Gastrocnemius medialis (tissue), 4 donors: ENCODE measurements around the gene CCDC187. TPM values are rescaled to one million over a fixed set of nuclear protein-coding genes. Genes with fewer than 3 reads are reported as not detected.

ENCODE experiments used
- ATAC-seq, 2 donors: fragments of 150-250 bp; one replicate each; pipeline ENCODE4 v1.9.1; 2016
- DNase-seq, 2 donors: peaks; one replicate each; pipeline ENCODE4 v3.0.0-alpha.2; 2019
- H3K27ac ChIP-seq, 4 donors: fragments of 200-600 bp; sonication (generic); 1 replicate in 1 of 4; 2 replicates in 3 of 4; pipeline ENCODE4 v1.5.1; 2016 to 2018; ENCODE audit warnings: mild to moderate bottlenecking in 2 of 4, moderate library complexity in 1 of 4
- H3K27me3 ChIP-seq, 3 donors: fragments of 200-600 bp; sonication (generic) in 2 of 3; 1 replicate in 1 of 3; 2 replicates in 2 of 3; pipeline versions ENCODE4 v1.5.1 to v1.6.0; 2016 to 2019; ENCODE audit warnings: mild to moderate bottlenecking in 1 of 3, moderate library complexity in 1 of 3
- H3K36me3 ChIP-seq, 2 donors: fragments of 200-600 bp; sonication (generic) in 1 of 2; one replicate each; pipeline ENCODE4 v1.5.1; 2017 to 2018
- H3K4me1 ChIP-seq, 2 donors: fragments of 200-600 bp; sonication (generic) in 1 of 2; one replicate each; pipeline ENCODE4 v1.5.1; 2016 to 2017; ENCODE audit warnings: mild to moderate bottlenecking in 2 of 2
- H3K4me3 ChIP-seq, 4 donors: fragments of 200-600 bp; sonication (generic) in 3 of 4; 1 replicate in 1 of 4; 2 replicates in 3 of 4; pipeline ENCODE4 v1.5.1; 2016 to 2019; ENCODE audit warnings: mild to moderate bottlenecking in 2 of 4
- H3K9me3 ChIP-seq, 3 donors: fragments of 200-600 bp; sonication (generic) in 2 of 3; 1 replicate in 1 of 3; 2 replicates in 2 of 3; pipeline ENCODE4 v1.5.1; 2016 to 2019
- POLR2A ChIP-seq, 2 donors: fragments of 450-650 bp; IDR thresholded peaks; one replicate each; pipeline ENCODE4 v1.6.1; 2017; ENCODE audit warnings: antibody characterized with exemption in 2 of 2, mild to moderate bottlenecking in 2 of 2, moderate library complexity in 2 of 2
- in situ Hi-C, 4 donors: fragments of 200-750 bp; cut with MboI; loops; one replicate each; pipeline versions ENCODE4 v1.15.0 to v1.8.0; 2017; ENCODE audit warnings: low sequenced_read_pairs in 4 of 4
- intact Hi-C: fragments of 100-400 bp; cut with DNase I; formaldehyde crosslinking; loops from one replicate; pipeline ENCODE4 v1.15.1; 2023; ENCODE audit warnings: low total_unique reads
- total RNA-seq, 4 donors: library from RNA; depleted of rRNA; stranded (reverse); fragments of >200 nt; gene quantifications; one replicate each; pipeline versions ENCODE4 v1.1.0 to v1.2.3, GENCODE V29; 2016
- TF ChIP-seq, protein P1 (sequence below), 5 experiments: fragments of 450-650 bp in 3 of 5; fragments of 200-600 bp in 2 of 5; sonication (generic) in 2 of 5; IDR thresholded peaks in 4 of 5; conservative IDR thresholded peaks in 1 of 5; 1 replicate in 4 of 5; 2 replicates in 1 of 5; pipeline ENCODE4 v1.5.1; 2016 to 2019; ENCODE audit warnings: antibody characterized with exemption in 5 of 5, mild to moderate bottlenecking in 3 of 5, moderate library complexity in 3 of 5

The CCDC187 gene
- total RNA-seq, 4 donors from 2014 or later, result not detected

- Histone ChIP-seq H3K9me3 (no peaks in the 10 kb centered on the region), H3K27ac (no peak overlapping the region), H3K27me3 (peaks cover 11 to 35% (median 14%) of the 10 kb centered on the region in 3 donors), H3K36me3 (no peaks in the 10 kb centered on the region), H3K4me3 (no peak overlapping the region), H3K4me1 (no peaks in the 10 kb centered on the region)
- intact Hi-C loops, result no loop called here
- TF ChIP-seq POLR2A (IDR thresholded peaks at IDR 0.05), result no peak
- TF ChIP-seq, protein P1, sequence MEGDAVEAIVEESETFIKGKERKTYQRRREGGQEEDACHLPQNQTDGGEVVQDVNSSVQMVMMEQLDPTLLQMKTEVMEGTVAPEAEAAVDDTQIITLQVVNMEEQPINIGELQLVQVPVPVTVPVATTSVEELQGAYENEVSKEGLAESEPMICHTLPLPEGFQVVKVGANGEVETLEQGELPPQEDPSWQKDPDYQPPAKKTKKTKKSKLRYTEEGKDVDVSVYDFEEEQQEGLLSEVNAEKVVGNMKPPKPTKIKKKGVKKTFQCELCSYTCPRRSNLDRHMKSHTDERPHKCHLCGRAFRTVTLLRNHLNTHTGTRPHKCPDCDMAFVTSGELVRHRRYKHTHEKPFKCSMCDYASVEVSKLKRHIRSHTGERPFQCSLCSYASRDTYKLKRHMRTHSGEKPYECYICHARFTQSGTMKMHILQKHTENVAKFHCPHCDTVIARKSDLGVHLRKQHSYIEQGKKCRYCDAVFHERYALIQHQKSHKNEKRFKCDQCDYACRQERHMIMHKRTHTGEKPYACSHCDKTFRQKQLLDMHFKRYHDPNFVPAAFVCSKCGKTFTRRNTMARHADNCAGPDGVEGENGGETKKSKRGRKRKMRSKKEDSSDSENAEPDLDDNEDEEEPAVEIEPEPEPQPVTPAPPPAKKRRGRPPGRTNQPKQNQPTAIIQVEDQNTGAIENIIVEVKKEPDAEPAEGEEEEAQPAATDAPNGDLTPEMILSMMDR (IDR thresholded peaks at IDR 0.05 in 4 of 5, conservative IDR thresholded peaks at IDR 0.05 in 1 of 5), result no peak
- no peak for ATAC-seq
- in situ Hi-C loops, result no loop called here
- DNase-seq, result no peak
Observed at GRCh38 chr9:136273921-136274785, 29.7 kb downstream of the CCDC187 start.

- DNase-seq (no peak), ATAC-seq (no peak)
- TF ChIP-seq POLR2A (IDR thresholded peaks at IDR 0.05), result no peak
- H3K27ac ChIP-seq, result no peak overlapping the region
- H3K36me3 ChIP-seq, result no peaks in the 10 kb centered on the region
- no peak overlapping the region for H3K4me3 ChIP-seq
- in situ Hi-C loops (no loop called here), intact Hi-C loops (no loop called here)
- H3K9me3 ChIP-seq, result no peaks in the 10 kb centered on the region
- no peaks in the 10 kb centered on the region for H3K4me1 ChIP-seq
- H3K27me3 ChIP-seq, result peaks cover 17 to 43% (median 20%) of the 10 kb centered on the region in 3 donors
Observed at GRCh38 chr9:136273244-136273865, 30.5 kb downstream of the CCDC187 start.

DNA sequence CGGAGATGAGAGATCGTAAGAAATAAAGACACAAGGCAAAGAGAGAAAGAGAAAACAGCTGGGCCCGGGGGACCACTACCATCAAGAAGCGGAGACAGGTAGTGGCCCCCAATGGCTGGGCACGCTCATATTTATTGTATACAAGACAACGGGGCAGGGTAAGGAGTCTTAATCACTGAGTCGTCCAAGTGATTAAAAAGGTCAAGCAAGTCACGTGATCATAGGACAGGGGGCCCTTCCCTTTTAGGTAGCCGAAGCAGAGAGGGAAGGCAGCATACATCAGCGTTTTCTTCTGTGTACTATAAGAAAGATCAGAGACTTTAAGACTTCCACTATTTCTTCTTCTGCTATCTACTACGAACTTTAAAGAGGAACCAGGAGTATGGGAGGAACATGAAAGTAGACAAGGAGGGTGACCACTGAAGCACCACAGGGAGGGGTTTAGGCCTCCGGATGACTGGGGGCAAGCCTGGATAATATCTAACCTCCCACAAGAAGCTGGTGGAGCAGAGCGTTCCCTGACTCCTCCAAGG is 33.7 kb downstream of the CCDC187 start:
- TF ChIP-seq POLR2A (IDR thresholded peaks at IDR 0.05), result no peak
- TF ChIP-seq, protein P1 (IDR thresholded peaks at IDR 0.05 in 4 of 5, conservative IDR thresholded peaks at IDR 0.05 in 1 of 5), result no peak
- no peak for ATAC-seq
- intact Hi-C loops (no loop called here), in situ Hi-C loops (no loop called here)
- no peak overlapping the region for H3K27ac ChIP-seq
- H3K36me3 ChIP-seq, result no peaks in the 10 kb centered on the region
- DNase-seq, result no peak
- peaks cover 3 to 4% of the 10 kb centered on the region in 2 donors for H3K4me1 ChIP-seq
- peaks cover 19 to 38% (median 20%) of the 10 kb centered on the region in 3 donors for H3K27me3 ChIP-seq
- no peaks in the 10 kb centered on the region for H3K9me3 ChIP-seq
- no peak overlapping the region for H3K4me3 ChIP-seq

GRCh38 chr9:136268735-136269134 is 35.2 kb downstream of the CCDC187 start:
- Histone ChIP-seq H3K27me3 (peaks cover 15 to 29% (median 20%) of the 10 kb centered on the region in 3 donors), H3K36me3 (no peaks in the 10 kb centered on the region), H3K9me3 (no peaks in the 10 kb centered on the region), H3K4me3 (no peak overlapping the region), H3K4me1 (peaks cover 3 to 4% of the 10 kb centered on the region in 2 donors), H3K27ac (no peak overlapping the region)
- intact Hi-C loops, result no loop called here
- ATAC-seq (no peak), DNase-seq (no peak)
- TF ChIP-seq, protein P1 (IDR thresholded peaks at IDR 0.05 in 4 of 5, conservative IDR thresholded peaks at IDR 0.05 in 1 of 5), result no peak
- TF ChIP-seq POLR2A (IDR thresholded peaks at IDR 0.05), result no peak
- in situ Hi-C loops, result no loop called here

- peaks cover 15 to 29% (median 20%) of the 10 kb centered on the region in 3 donors for H3K27me3 ChIP-seq
- no peak for ATAC-seq
- intact Hi-C loops, result no loop called here
Observed at GRCh38 chr9:136268318-136268717, 35.6 kb downstream of the CCDC187 start.

More at GRCh38 chr9:136268318-136268717, 35.6 kb downstream of the CCDC187 start:
- in situ Hi-C loops, result no loop called here
- no peak overlapping the region for H3K27ac ChIP-seq
- TF ChIP-seq POLR2A (IDR thresholded peaks at IDR 0.05), result no peak
- TF ChIP-seq, protein P1 (IDR thresholded peaks at IDR 0.05 in 4 of 5, conservative IDR thresholded peaks at IDR 0.05 in 1 of 5), result no peak
- no peaks in the 10 kb centered on the region for H3K36me3 ChIP-seq
- H3K9me3 ChIP-seq, result no peaks in the 10 kb centered on the region
- H3K4me3 ChIP-seq, result no peak overlapping the region
- no peak for DNase-seq
- peaks cover 3 to 4% of the 10 kb centered on the region in 2 donors for H3K4me1 ChIP-seq
